ENCODE measurements around the gene FBXO10. TPM values are rescaled to one million over a fixed set of nuclear protein-coding genes. Genes with fewer than 3 reads are reported as not detected.

The FBXO10 gene
- total and polyA plus RNA-seq, 2 of the 8 experiments (the other 6 are each of a cell fraction or from before 2014, with no cell fraction given): 13.1 to 13.9 TPM

DNA sequence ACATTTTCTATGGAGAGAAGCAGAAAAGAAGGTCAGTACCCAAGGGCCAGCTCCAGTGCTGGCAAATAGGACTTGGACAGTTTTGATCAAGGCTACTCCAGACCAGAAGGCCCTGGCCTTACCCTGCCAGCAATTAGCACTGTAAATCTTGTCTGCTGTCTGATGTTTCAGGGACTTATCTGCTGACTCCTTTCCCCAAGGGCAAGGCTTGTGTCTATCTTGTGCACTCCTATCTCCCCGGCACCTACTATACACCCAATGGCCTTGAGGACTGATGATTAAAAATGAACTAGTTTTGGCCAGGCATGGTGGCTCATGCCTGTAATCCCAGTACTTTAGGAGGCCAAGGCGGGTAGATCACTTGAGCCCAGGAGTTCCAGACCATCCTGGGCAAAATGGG, 53.2 kb downstream of the FBXO10 start:
- Histone ChIP-seq H3K79me1 (ENCODE audit: low read depth, low read length) (no peaks in the 10 kb centered on the region), H2AK5ac (ENCODE audit: low read depth, low read length) (no peak overlapping the region), H3K79me2 (ENCODE audit: control insufficient read depth in 1 of 2, insufficient read depth in 2 of 2, low read length in 2 of 2) (no peaks in the 10 kb centered on the region), H4K20me1 (replicated peaks in 1 of 2; ENCODE audit: control insufficient read depth in 1 of 2, insufficient read depth in 2 of 2, low read length in 2 of 2) (peaks cover 0 to 2% of the 10 kb centered on the region in 2 experiments), H3K4ac (replicated peaks; ENCODE audit: insufficient read length, low read depth, low read length) (no peak overlapping the region), H2BK12ac (ENCODE audit: low read depth, low read length) (no peak overlapping the region), H2BK5ac (ENCODE audit: low read depth, low read length) (no peak overlapping the region), H3K4me3 (ENCODE audit: extremely low read depth in 1 of 4, insufficient read depth in 2 of 4, low read depth in 3 of 4, low read length in 4 of 4) (no peak overlapping the region), H3K4me2 (ENCODE audit: insufficient read depth in 1 of 2, low read depth in 2 of 2, low read length in 2 of 2) (no peak overlapping the region), H4K91ac (replicated peaks; ENCODE audit: insufficient read length, low read length) (no peak overlapping the region), H3K14ac (ENCODE audit: insufficient read length) (no peak overlapping the region), H2BK120ac (replicated peaks; ENCODE audit: low read depth, low read length) (no peak overlapping the region), H4K5ac (ENCODE audit: insufficient read length, low read depth, low read length) (no peak overlapping the region), H2BK20ac (ENCODE audit: low read length) (no peak overlapping the region), H3K9ac (replicated peaks in 1 of 4; ENCODE audit: extremely low read depth in 1 of 4, low read depth in 3 of 4, low read length in 3 of 4) (no peak overlapping the region), H3K9me3 (ENCODE audit: insufficient read depth in 2 of 2, low read depth in 1 of 2, low read length in 1 of 2) (no peaks in the 10 kb centered on the region), H3K27me3 (replicated peaks in 1 of 4; ENCODE audit: control insufficient read depth in 3 of 4, extremely low read depth in 1 of 4, insufficient read depth in 3 of 4, low read length in 3 of 4) (no peaks in the 10 kb centered on the region), H3K36me3 (ENCODE audit: control insufficient read depth in 2 of 4, insufficient read depth in 4 of 4, low read length in 3 of 4) (peaks cover 10 to 30% (median 14%) of the 10 kb centered on the region in 4 experiments; a peak in 7 of 8 replicates), H2AFZ (ENCODE audit: low read length) (no peak overlapping the region), H3K23ac (ENCODE audit: insufficient read length) (no peak overlapping the region), H3K23me2 (ENCODE audit: low read depth, low read length) (no peaks in the 10 kb centered on the region), H3K18ac (ENCODE audit: extremely low read depth, low read length) (no peak overlapping the region), H3K27ac (ENCODE audit: low read depth, low read length) (no peak overlapping the region), H2BK15ac (ENCODE audit: low read length) (no peak overlapping the region), H3K56ac (replicated peaks; ENCODE audit: insufficient read length, low read depth, low read length) (no peak overlapping the region), H3K4me1 (replicated peaks in 1 of 4; ENCODE audit: control insufficient read depth in 3 of 4, insufficient read depth in 4 of 4, low read length in 3 of 4) (no peaks in the 10 kb centered on the region), H4K8ac (ENCODE audit: extremely low read depth, insufficient read depth, low read length) (no peak overlapping the region)
- no peak for DNase-seq (ENCODE audit: low read depth in 1 of 2, low spot score in 2 of 2)
- FAIRE-seq: no peak
- TF ChIP-seq, protein P1, sequence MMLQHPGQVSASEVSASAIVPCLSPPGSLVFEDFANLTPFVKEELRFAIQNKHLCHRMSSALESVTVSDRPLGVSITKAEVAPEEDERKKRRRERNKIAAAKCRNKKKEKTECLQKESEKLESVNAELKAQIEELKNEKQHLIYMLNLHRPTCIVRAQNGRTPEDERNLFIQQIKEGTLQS (IDR thresholded peaks at IDR 0.05; ENCODE audit: insufficient read depth, low read depth, low read length): no peak
- TF ChIP-seq SUZ12 (IDR thresholded peaks at IDR 0.05; ENCODE audit: low read length) (no peak), KDM4A (IDR thresholded peaks at IDR 0.05; ENCODE audit: low read depth, low read length, severe bottlenecking) (no peak), RXRA (IDR thresholded peaks at IDR 0.05; ENCODE audit: insufficient read depth, low read depth, low read length) (no peak), RAD21 (IDR thresholded peaks at IDR 0.05 in 1 of 2, conservative IDR thresholded peaks at IDR 0.05 in 1 of 2; ENCODE audit: low read depth in 2 of 2, low read length in 2 of 2) (no peak), ASH2L (IDR thresholded peaks at IDR 0.05; ENCODE audit: low read length) (no peak)
- POLR2A ChIA-PET (ENCODE audit: partially characterized antibody): no interaction called here
- WGBS, 2 experiments (ENCODE audit: extremely low coverage in 1 of 2, insufficient coverage in 1 of 2, insufficient read length in 1 of 2, insufficient replicate concordance in 2 of 2, low coverage in 1 of 2, low lambda C conversion rate in 2 of 2, missing lambda C conversion rate in 1 of 2): 97% methylated on average over 2 of the region's 2 CpGs; no CpG with 5 or more reads in 1 of the 2 experiments
- CTCF ChIA-PET (ENCODE audit: partially characterized antibody): interaction anchor here (0.8 kb wide), 1 partner anchor 8 kb away, joined by 3 read pairs; no protein-coding TSS in a partner anchor
